Naive B cell (primary cell): ENCODE measurements around the gene SLC26A6. TPM values are rescaled to one million over a fixed set of nuclear protein-coding genes. Genes with fewer than 3 reads are reported as not detected.

Experiments
- ATAC-seq, 2 donors: fragments of 150-1000 bp; cut with Tn5 transposase; 2 replicates each; pipeline ENCODE4 v1.10.0; 2021; ENCODE audit warnings: low read depth in 2 of 2, mild to moderate bottlenecking in 2 of 2, moderate library complexity in 2 of 2
- DNase-seq: peaks from one replicate; pipeline ENCODE4 v3.0.0; 2022
- H3K27ac Mint-ChIP-seq, 6 donors: one replicate each; pipeline ENCODE4 v1.8.0; 2020 to 2022; ENCODE audit warnings: mild to moderate bottlenecking in 6 of 6, mixed read lengths in 6 of 6, moderate library complexity in 5 of 6, inconsistent platforms in 2 of 6
- H3K27me3 Mint-ChIP-seq, 3 donors: one replicate each; pipeline ENCODE4 v1.8.0; 2021 to 2022; ENCODE audit warnings: mixed read lengths in 3 of 3, mild to moderate bottlenecking in 1 of 3
- H3K36me3 Mint-ChIP-seq, 2 donors: one replicate each; pipeline ENCODE4 v1.8.0; 2020 to 2022; ENCODE audit warnings: mixed read lengths in 2 of 2, inconsistent platforms in 1 of 2, mild to moderate bottlenecking in 1 of 2
- H3K4me1 Mint-ChIP-seq, 3 donors: one replicate each; pipeline ENCODE4 v1.8.0; 2020 to 2022; ENCODE audit warnings: mixed read lengths in 3 of 3, inconsistent platforms in 1 of 3, mild to moderate bottlenecking in 1 of 3, moderate library complexity in 1 of 3
- H3K4me3 Mint-ChIP-seq, 8 donors: one replicate each; pipeline ENCODE4 v1.8.0; 2020 to 2022; ENCODE audit warnings: mild to moderate bottlenecking in 8 of 8, mixed read lengths in 8 of 8, moderate library complexity in 8 of 8, inconsistent platforms in 2 of 8
- H3K9me3 Mint-ChIP-seq, 7 donors: one replicate each; pipeline ENCODE4 v1.8.0; 2020 to 2022; ENCODE audit warnings: mixed read lengths in 7 of 7, mild to moderate bottlenecking in 5 of 7, inconsistent platforms in 2 of 7, moderate library complexity in 1 of 7
- polyA plus RNA-seq, 6 donors: library from polyadenylated mRNA; unstranded; fragments of 300-500 nt; fragmentation: Illumina TruSeq; gene quantifications; one replicate each; pipeline ENCODE4 v1.2.3, GENCODE V29; 2021; ENCODE audit warnings: low read depth in 6 of 6

The SLC26A6 gene
- polyA plus RNA-seq, 6 donors from 2014 or later = 0.25 to 1.7 (median 0.97) TPM; not detected in 1

- H3K27ac Mint-ChIP-seq = peak overlapping the region in 5 of 6 donors; percentile 31 to 92 (median 79)
- DNase-seq (no peak), ATAC-seq (no peak)
- H3K36me3 Mint-ChIP-seq = peaks cover 7 to 8% of the 10 kb centered on the region in 2 donors
- peaks cover 10 to 19% (median 13%) of the 10 kb centered on the region in 3 donors for H3K4me1 Mint-ChIP-seq
- H3K4me3 Mint-ChIP-seq = no peak overlapping the region
- no peaks in the 10 kb centered on the region for H3K9me3 Mint-ChIP-seq
- H3K27me3 Mint-ChIP-seq = peaks cover 11 to 38% (median 24%) of the 10 kb centered on the region in 3 donors
These were observed 37.9 kb downstream of the SLC26A6 start for GRCh38 chr3:48597408-48597800.

GRCh38 chr3:48596676-48597407 is 38.4 kb downstream of the SLC26A6 start:
- H3K9me3 Mint-ChIP-seq = no peaks in the 10 kb centered on the region
- H3K4me3 Mint-ChIP-seq = no peak overlapping the region
- peaks cover 6 to 7% of the 10 kb centered on the region in 2 donors for H3K36me3 Mint-ChIP-seq
- H3K4me1 Mint-ChIP-seq = peaks cover 10 to 19% (median 13%) of the 10 kb centered on the region in 3 donors
- peak overlapping the region in 5 of 6 donors; percentile 19 to 92 (median 81) for H3K27ac Mint-ChIP-seq
- peaks cover 11 to 43% (median 25%) of the 10 kb centered on the region in 3 donors for H3K27me3 Mint-ChIP-seq
- DNase-seq (no peak), ATAC-seq (no peak)

DNA sequence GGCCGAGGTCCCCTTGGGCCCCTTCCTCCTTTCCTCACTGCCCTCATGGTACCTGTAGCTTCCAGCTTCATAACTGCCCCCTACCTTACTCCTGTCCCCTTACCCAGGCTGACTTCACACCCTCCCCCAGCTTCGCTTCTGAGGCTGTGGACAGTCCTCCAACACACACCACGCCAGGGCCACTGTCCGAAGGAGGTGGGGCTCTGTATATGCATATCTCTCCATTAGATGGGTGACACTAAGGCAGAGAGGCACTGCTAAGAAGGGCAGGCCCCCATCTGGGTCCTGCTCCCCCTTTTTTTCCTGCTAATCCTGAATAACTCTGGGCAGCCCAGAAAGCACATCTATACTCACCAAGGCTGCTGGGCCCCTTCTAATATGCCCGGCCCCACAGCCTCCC is 39.1 kb downstream of the SLC26A6 start:
- Mint-ChIP-seq H3K27ac (peak overlapping the region in 4 of 6 donors; percentile 81 to 93 (median 89)), H3K4me1 (peaks cover 10 to 19% (median 13%) of the 10 kb centered on the region in 3 donors), H3K36me3 (peaks cover 6 to 7% of the 10 kb centered on the region in 2 donors), H3K27me3 (peaks cover 11 to 45% (median 29%) of the 10 kb centered on the region in 3 donors), H3K4me3 (peak overlapping the region in 1 of 8 donors; percentile 22), H3K9me3 (no peaks in the 10 kb centered on the region)
- no peak for DNase-seq
- ATAC-seq = no peak

DNA sequence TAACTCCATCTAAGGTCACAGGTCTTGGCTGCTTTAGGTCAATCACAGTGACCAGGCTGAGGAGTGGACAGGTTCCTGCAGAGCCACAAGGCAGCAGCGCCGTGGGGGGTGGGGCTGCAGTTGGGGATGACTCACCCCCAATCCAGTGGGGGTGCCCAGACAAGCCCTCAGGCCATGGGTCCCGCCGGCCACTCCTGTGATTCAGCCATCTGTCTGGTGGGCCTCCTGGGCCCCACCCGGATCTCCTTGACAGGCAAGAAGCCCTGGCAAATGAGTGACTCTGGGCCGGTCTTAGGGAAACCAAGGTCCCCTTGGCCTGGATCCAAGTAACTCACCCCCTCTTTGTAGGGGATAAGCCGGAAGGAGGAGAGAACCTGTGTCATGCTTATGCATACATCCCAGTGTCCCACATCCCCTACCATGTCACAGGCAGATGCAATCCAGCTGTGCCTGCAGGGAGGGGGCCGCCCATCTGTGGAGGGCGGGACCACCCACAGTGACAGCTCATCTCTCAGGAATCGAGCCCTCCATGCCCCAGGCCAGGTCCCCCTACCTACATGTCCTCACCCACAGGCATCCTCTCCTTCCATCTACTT is 39.6 kb downstream of the SLC26A6 start:
- Mint-ChIP-seq H3K27me3 (peaks cover 11 to 51% (median 35%) of the 10 kb centered on the region in 3 donors), H3K27ac (peak overlapping the region in 4 of 6 donors; percentile 81 to 93 (median 89)), H3K36me3 (peaks cover 2 to 7% of the 10 kb centered on the region in 2 donors), H3K4me1 (peaks cover 10 to 19% (median 13%) of the 10 kb centered on the region in 3 donors), H3K9me3 (no peaks in the 10 kb centered on the region), H3K4me3 (peak overlapping the region in 4 of 8 donors; percentile 6 to 57 (median 26))
- DNase-seq = peak; percentile 6
- peak; percentile 15 to 17 for ATAC-seq

DNA sequence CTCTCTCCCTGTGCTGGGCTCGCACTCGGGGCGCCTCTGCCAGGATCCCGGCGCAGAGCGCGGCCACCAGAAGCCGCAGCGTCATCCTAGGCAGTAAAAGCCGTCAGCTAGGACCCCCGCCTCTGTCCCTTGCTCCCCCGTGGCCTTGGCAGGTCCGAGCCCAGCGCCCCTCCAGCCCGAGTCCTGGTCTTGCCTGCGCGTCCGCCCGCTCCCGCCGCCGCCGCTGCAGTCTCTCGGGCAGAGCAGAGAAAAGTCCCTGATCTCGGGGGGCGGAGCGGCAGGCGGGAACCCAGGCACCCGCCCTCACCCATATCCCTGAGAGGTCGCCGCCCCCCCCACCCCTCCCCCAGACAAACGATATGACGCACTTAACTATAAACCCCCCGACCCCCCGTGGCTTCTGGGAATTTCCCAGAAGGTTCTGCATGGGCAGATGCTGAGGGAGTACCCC is 40.2 kb downstream of the SLC26A6 start, which contains the start of gene COL7A1:
COL7A1 (minus strand) TSS at position 255 of the 451 bp plus-strand sequence; CDS start at position 85, 170 bp downstream.
- Mint-ChIP-seq H3K27me3 (peaks cover 11 to 56% (median 40%) of the 10 kb centered on the region in 3 donors), H3K4me1 (peaks cover 10 to 19% (median 13%) of the 10 kb centered on the region in 3 donors), H3K4me3 (peak within 1 kb of the TSS in 6 of 8 donors; percentile 20 to 74 (median 62)), H3K27ac (peak within 1 kb of the TSS in 4 of 6 donors; percentile 81 to 93 (median 89)), H3K9me3 (no peaks in the 10 kb centered on the region), H3K36me3 (peaks cover 0 to 7% of the 10 kb centered on the region in 2 donors)
- peak; percentile 75 to 76 for ATAC-seq
- DNase-seq = peak; percentile 13

- Mint-ChIP-seq H3K27me3 (peaks cover 11 to 62% (median 46%) of the 10 kb centered on the region in 3 donors), H3K27ac (peak overlapping the region in 2 of 6 donors; percentile 67 to 68), H3K4me1 (peaks cover 10 to 19% (median 13%) of the 10 kb centered on the region in 3 donors), H3K9me3 (no peaks in the 10 kb centered on the region), H3K4me3 (peak overlapping the region in 5 of 8 donors; percentile 20 to 74 (median 66)), H3K36me3 (peaks cover 0 to 7% of the 10 kb centered on the region in 2 donors)
- ATAC-seq (no peak), DNase-seq (no peak)
These were observed 40.7 kb downstream of the SLC26A6 start for GRCh38 chr3:48594417-48595049.

- no peaks in the 10 kb centered on the region for H3K9me3 Mint-ChIP-seq
- peak overlapping the region in 1 of 8 donors; percentile 67 for H3K4me3 Mint-ChIP-seq
- no peak for DNase-seq
- peaks cover 10 to 19% (median 13%) of the 10 kb centered on the region in 3 donors for H3K4me1 Mint-ChIP-seq
- peaks cover 11 to 72% (median 58%) of the 10 kb centered on the region in 3 donors for H3K27me3 Mint-ChIP-seq
- H3K27ac Mint-ChIP-seq = no peak overlapping the region
- H3K36me3 Mint-ChIP-seq = no peaks in the 10 kb centered on the region
- ATAC-seq = no peak
These were observed 41.9 kb downstream of the SLC26A6 start for GRCh38 chr3:48593337-48593736.

DNA sequence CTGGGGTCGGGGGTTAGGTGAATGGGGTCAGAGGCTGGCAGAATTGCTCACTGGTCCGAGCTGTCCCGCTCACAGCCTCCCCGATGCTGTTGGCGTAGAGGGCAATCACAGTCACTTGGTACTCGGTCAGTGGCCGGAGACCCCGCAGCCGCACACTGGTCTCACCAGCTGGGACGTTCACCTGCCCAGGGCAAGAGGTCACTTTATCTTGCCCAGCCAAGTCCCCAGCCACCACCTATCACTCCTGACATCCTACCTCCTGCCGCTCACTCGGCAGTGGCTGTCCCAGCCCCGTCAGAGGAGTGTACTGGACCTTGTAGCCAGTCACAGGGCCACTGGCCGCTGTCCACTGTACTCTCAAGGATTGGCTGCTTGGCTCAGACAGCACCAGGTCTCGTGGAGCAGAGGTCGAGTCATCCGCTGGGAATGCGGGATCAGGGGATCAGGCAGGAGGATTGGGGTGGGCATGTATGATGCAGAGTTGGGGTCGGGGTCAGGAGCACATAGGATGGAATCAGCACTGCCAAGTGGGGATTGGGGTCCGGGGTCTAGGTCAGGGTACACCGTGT is 42.7 kb downstream of the SLC26A6 start:
- DNase-seq (no peak), ATAC-seq (no peak)
- no peaks in the 10 kb centered on the region for H3K9me3 Mint-ChIP-seq
- no peaks in the 10 kb centered on the region for H3K36me3 Mint-ChIP-seq
- H3K27ac Mint-ChIP-seq = no peak overlapping the region
- H3K27me3 Mint-ChIP-seq = peaks cover 14 to 80% (median 65%) of the 10 kb centered on the region in 3 donors
- H3K4me3 Mint-ChIP-seq = no peak overlapping the region
- H3K4me1 Mint-ChIP-seq = peaks cover 10 to 19% (median 13%) of the 10 kb centered on the region in 3 donors

- DNase-seq (no peak), ATAC-seq (no peak)
- Mint-ChIP-seq H3K4me3 (no peak overlapping the region), H3K27ac (no peak overlapping the region), H3K27me3 (peaks cover 14 to 86% (median 71%) of the 10 kb centered on the region in 3 donors), H3K36me3 (no peaks in the 10 kb centered on the region), H3K9me3 (no peaks in the 10 kb centered on the region), H3K4me1 (peaks cover 6 to 15% (median 13%) of the 10 kb centered on the region in 3 donors)
These were observed 43.3 kb downstream of the SLC26A6 start for GRCh38 chr3:48591886-48592518.

DNA sequence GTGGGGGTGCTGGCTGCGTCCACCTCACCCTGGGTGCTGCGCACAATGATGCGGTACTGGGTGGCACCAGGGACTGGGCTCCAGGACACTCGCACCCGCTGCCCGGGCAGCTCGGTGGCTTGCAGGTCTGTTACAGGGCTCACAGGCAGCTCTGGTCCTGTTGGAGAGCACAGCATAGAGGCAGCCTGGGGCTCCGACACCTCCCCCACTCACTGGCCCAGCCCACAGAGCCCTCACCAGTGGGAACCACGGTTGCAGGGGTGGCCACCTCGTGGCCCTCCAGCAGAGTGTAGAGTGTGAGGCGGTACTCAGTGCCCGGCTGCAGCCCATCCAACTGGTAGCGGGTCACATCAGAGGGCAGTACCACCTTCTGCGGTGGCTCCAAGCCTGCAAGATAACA is 43.8 kb downstream of the SLC26A6 start:
- no peaks in the 10 kb centered on the region for H3K36me3 Mint-ChIP-seq
- no peak for ATAC-seq
- no peaks in the 10 kb centered on the region for H3K9me3 Mint-ChIP-seq
- no peak overlapping the region for H3K27ac Mint-ChIP-seq
- peaks cover 6 to 15% (median 13%) of the 10 kb centered on the region in 3 donors for H3K4me1 Mint-ChIP-seq
- DNase-seq = no peak
- no peak overlapping the region for H3K4me3 Mint-ChIP-seq
- peaks cover 17 to 89% (median 77%) of the 10 kb centered on the region in 3 donors for H3K27me3 Mint-ChIP-seq

- H3K9me3 Mint-ChIP-seq = no peaks in the 10 kb centered on the region
- no peaks in the 10 kb centered on the region for H3K36me3 Mint-ChIP-seq
- peak overlapping the region in 1 of 6 donors; percentile 74 for H3K27ac Mint-ChIP-seq
- H3K4me3 Mint-ChIP-seq = no peak overlapping the region
- DNase-seq = no peak
- peaks cover 13 to 68% (median 63%) of the 10 kb centered on the region in 3 donors for H3K27me3 Mint-ChIP-seq
- H3K4me1 Mint-ChIP-seq = no peaks in the 10 kb centered on the region
- ATAC-seq = no peak
These were observed 47.0 kb downstream of the SLC26A6 start for GRCh38 chr3:48588230-48588629.

GRCh38 chr3:48587686-48588085 is 47.6 kb downstream of the SLC26A6 start:
- DNase-seq (no peak), ATAC-seq (no peak)
- Mint-ChIP-seq H3K9me3 (no peaks in the 10 kb centered on the region), H3K36me3 (no peaks in the 10 kb centered on the region), H3K27ac (peak overlapping the region in 1 of 6 donors; percentile 36), H3K27me3 (peaks cover 9 to 62% (median 57%) of the 10 kb centered on the region in 3 donors), H3K4me1 (no peaks in the 10 kb centered on the region), H3K4me3 (no peak overlapping the region)
